Esophagus muscularis mucosa (tissue), 4 donors: ENCODE data around the gene LDB3.

Source experiments
- CTCF ChIP-seq, 3 experiments: fragments of 200-600 bp in 2 of 3; fragments of 450-650 bp in 1 of 3; sonication (generic) in 2 of 3; IDR thresholded peaks; one replicate each; pipeline ENCODE4 v1.5.1; 2017 to 2019; ENCODE audit warnings: antibody characterized with exemption in 3 of 3, mild to moderate bottlenecking in 2 of 3, moderate library complexity in 1 of 3
- EP300 ChIP-seq: sonication (generic); formaldehyde crosslinking; IDR thresholded peaks from one replicate; pipeline ENCODE4 v1.6.1; 2017; ENCODE audit warnings: antibody characterized with exemption
- POLR2A ChIP-seq: fragments of 450-650 bp; IDR thresholded peaks from one replicate; pipeline ENCODE4 v1.6.1; 2017; ENCODE audit warnings: antibody characterized with exemption, moderate library complexity, mild to moderate bottlenecking, low read depth
- POLR2AphosphoS5 ChIP-seq, 2 donors: sonication (generic); formaldehyde crosslinking; IDR thresholded peaks; one replicate each; pipeline ENCODE4 v1.6.1; 2017; ENCODE audit warnings: antibody characterized with exemption in 2 of 2

GRCh38 chr10:86667421-86668181 lies 710 bp upstream of the LDB3 start:
- TF ChIP-seq CTCF (IDR thresholded peaks at IDR 0.05): no peak
- no peak for TF ChIP-seq POLR2A
- peak in 1 of 2 donors; percentile 20 for TF ChIP-seq POLR2AphosphoS5 (IDR thresholded peaks at IDR 0.05)
- TF ChIP-seq EP300: no peak
